K562 (cell line): Measurements from ENCODE around the gene PARK7. TPM values are rescaled to one million over a fixed set of nuclear protein-coding genes. Genes with fewer than 3 reads are reported as not detected.

Source experiments
- ATAC-seq: fragments of 200-7000 bp; cut with Tn5 transposase; 3 replicates; pipeline ENCODE4 v1.9.1; 2020; ENCODE audit warnings: moderate library complexity
- BruUV-seq: library from RNA; stranded (reverse); fragments of 400-500 nt; replicated peaks from 2 replicates; lab custom pipeline; 2021; lab: Mats Ljungman, UMichigan
- CTCF ChIA-PET: fragments of 300-600 bp; formaldehyde crosslinking; extraction: SDS; loops from one replicate; lab custom pipeline; 2021; ENCODE audit warnings: low intra/inter-chr PET ratio; lab: Yijun Ruan, JAX
- POLR2A ChIA-PET: fragments of 300-600, 350-650 bp; sonication (Branson Sonifier 250); formaldehyde crosslinking; extraction: SDS; loops from one replicate; lab custom pipeline; 2021; ENCODE audit warnings: antibody characterized with exemption, inconsistent platforms; lab: Yijun Ruan, JAX
- DNase-seq, 4 experiments: peaks; one replicate each; pipeline versions ENCODE4 v3.0.0 to v3.0.0-alpha.2; 2011 to 2018; ENCODE audit warnings: low spot score in 3 of 4, mixed read lengths in 3 of 4; ENCODE audit errors: extremely low read depth in 1 of 4
- FAIRE-seq: peaks from 2 replicates; lab custom pipeline; 2011; peaks lifted over from hg19 to GRCh38; lab: Jason Lieb, UNC
- H2AFZ ChIP-seq: 2 replicates; pipeline ENCODE4 v1.6.0; 2011; ENCODE audit warnings: low read depth, low read length, control low read depth, inconsistent platforms
- H3K27ac ChIP-seq: fragments of 200-600 bp; 3 replicates; pipeline ENCODE4 v1.8.0; 2011; ENCODE audit warnings: low read depth, mild to moderate bottlenecking, control low read depth, inconsistent platforms, low read length, moderate library complexity, mixed read lengths; ENCODE audit errors: extremely low read depth
- H3K27me3 ChIP-seq, 2 experiments: fragments of 300-600 bp in 1 of 2; 2 replicates in 1 of 2; 3 replicates in 1 of 2; pipeline versions ENCODE4 v1.6.0 to v1.8.0; 2011; ENCODE audit warnings: inconsistent platforms in 2 of 2, low read length in 2 of 2, mild to moderate bottlenecking in 1 of 2, mixed read lengths in 1 of 2, moderate library complexity in 1 of 2; ENCODE audit not compliant: control insufficient read depth in 2 of 2, insufficient read depth in 2 of 2
- H3K36me3 ChIP-seq: fragments of 300-600 bp; 3 replicates; pipeline ENCODE4 v1.8.0; 2011; ENCODE audit warnings: mild to moderate bottlenecking, low read length, inconsistent platforms; ENCODE audit not compliant: control insufficient read depth, insufficient read depth
- H3K4me1 ChIP-seq, 2 experiments: fragments of 200-600 bp in 1 of 2; replicated peaks in 1 of 2; 2 replicates in 1 of 2; 3 replicates in 1 of 2; pipeline versions ENCODE4 v1.5.1 to v1.8.0; 2011; ENCODE audit warnings: inconsistent platforms in 2 of 2, low read length in 2 of 2, mild to moderate bottlenecking in 1 of 2, mixed read lengths in 1 of 2, moderate library complexity in 1 of 2; ENCODE audit not compliant: control insufficient read depth in 2 of 2, insufficient read depth in 2 of 2
- H3K4me2 ChIP-seq: 2 replicates; pipeline ENCODE4 v1.6.1; 2011; ENCODE audit warnings: low read length, control low read depth, inconsistent platforms, mixed read lengths; ENCODE audit not compliant: insufficient read depth
- H3K4me3 ChIP-seq: fragments of 200-600 bp; sonication (generic), shearing (Covaris generic); 2 replicates; pipeline ENCODE4 v1.5.1; 2016; ENCODE audit warnings: control low read depth, inconsistent platforms
- H3K79me2 ChIP-seq: fragments of 200-600 bp; 3 replicates; pipeline ENCODE4 v1.8.0; 2011; ENCODE audit warnings: low read length, inconsistent platforms; ENCODE audit not compliant: control insufficient read depth, insufficient read depth
- H3K9ac ChIP-seq, 2 experiments: 2 replicates each; pipeline versions ENCODE4 v1.6.0 to v1.6.1; 2011; ENCODE audit warnings: low read depth in 2 of 2, low read length in 2 of 2, control low read depth in 1 of 2, inconsistent platforms in 1 of 2, mild to moderate bottlenecking in 1 of 2, mixed read lengths in 1 of 2; ENCODE audit not compliant: insufficient read depth in 1 of 2
- H3K9me1 ChIP-seq: one replicate; pipeline ENCODE4 v1.6.0; 2011; ENCODE audit warnings: inconsistent platforms, mild to moderate bottlenecking, low read length, moderate library complexity; ENCODE audit not compliant: control insufficient read depth, insufficient read depth
- H3K9me3 ChIP-seq: replicated peaks from 2 replicates; pipeline ENCODE4 v1.5.1; 2011; ENCODE audit warnings: low read depth, low read length, inconsistent platforms; ENCODE audit not compliant: control insufficient read depth, insufficient read depth
- H4K20me1 ChIP-seq: replicated peaks from 2 replicates; pipeline ENCODE4 v1.6.1; 2011; ENCODE audit warnings: low read length, inconsistent platforms, mixed read lengths; ENCODE audit not compliant: control insufficient read depth, insufficient read depth
- CBFA2T2 ChIP-seq: fragments of 450-650 bp; conservative IDR thresholded peaks from 2 replicates; pipeline ENCODE4 v1.6.1; 2017; ENCODE audit warnings: mild to moderate bottlenecking
- ZBTB9 ChIP-seq: fragments of 450-650 bp; formaldehyde crosslinking; IDR thresholded peaks from 2 replicates; pipeline ENCODE4 v1.4.0; 2020; ENCODE audit warnings: mild to moderate bottlenecking, moderate library complexity
- ZC3H11A ChIP-seq: IDR thresholded peaks from 2 replicates; pipeline ENCODE4 v1.6.1; 2012; ENCODE audit warnings: low read depth, low read length, improper control_type of control experiment
- ZFP36 ChIP-seq: fragments of 150-350 bp; IDR thresholded peaks from 2 replicates; pipeline ENCODE4 v1.6.1; 2018; ENCODE audit warnings: low read length, low read depth; ENCODE audit not compliant: partially characterized antibody
- ZNF197 ChIP-seq: fragments of 200-800 bp; sonication (Bioruptor generic); IDR thresholded peaks from 2 replicates; pipeline ENCODE4 v1.6.1; 2016; ENCODE audit warnings: low read depth, missing genetic modification characterization, missing compliant biosample characterization
- ZSCAN29 ChIP-seq: fragments of 450-650 bp; IDR thresholded peaks from 2 replicates; pipeline ENCODE4 v1.6.1; 2017
- WGBS: fragments of 100-300 bp; shearing (Covaris generic); methylation state at CpG from one replicate; pipeline ENCODE4 v1.1.6; 2016; ENCODE audit warnings: low coverage, mixed read lengths; ENCODE audit not compliant: insufficient coverage; ENCODE audit errors: missing lambda C conversion rate; 5-methylcytosine and 5-hydroxymethylcytosine counted together
- in situ Hi-C: fragments of 300-500 bp; cut with MboI; formaldehyde crosslinking; loops from 4 replicates; pipeline ENCODE4 v1.15.0; 2018; ENCODE audit warnings: inconsistent platforms, mixed read lengths
- intact Hi-C: fragments of 100-400 bp; cut with micrococcal nuclease; formaldehyde crosslinking; loops from 2 replicates; pipeline ENCODE4 v1.14.2; 2022
- polyA plus RNA-seq, 8 experiments: library from polyadenylated mRNA; depleted of rRNA in 4 of 8; stranded (reverse) in 5 of 8; unstranded in 3 of 8; fragments of >200 nt; fragmentation: Nextera tagmentation in 2 of 8; fragmentation: Illumina TruSeq in 1 of 8; extraction: Ambion mirVana in 2 of 8; extraction: Trizol in 1 of 8; gene quantifications; 2 replicates each; pipeline versions ENCODE4 v1.2.1 to v1.2.3, GENCODE V29; 2011 to 2014; ENCODE audit warnings: inconsistent platforms in 1 of 8, missing spikeins in 1 of 8
- total RNA-seq, 7 experiments: library from RNA; depleted of rRNA in 6 of 7; stranded (reverse); fragments of >200 nt in 6 of 7; fragmentation: Illumina TruSeq in 2 of 7; extraction: Trizol in 2 of 7; gene quantifications; 2 replicates each; pipeline versions ENCODE4 v1.2.1 to v1.2.3, GENCODE V29; 2011 to 2021; ENCODE audit warnings: low replicate concordance in 1 of 7

The PARK7 gene
- total and polyA plus RNA-seq, 9 of the 15 experiments (the other 6 are each of a cell fraction or from before 2014, with no cell fraction given) = 374 to 1,298 (median 484) TPM

GRCh38 chr1:8003438-8004112, 42.1 kb downstream of the PARK7 start:
- Histone ChIP-seq H3K4me1 (peaks cover 22 to 42% of the 10 kb centered on the region in 2 experiments), H3K36me3 (peaks cover 2% of the 10 kb centered on the region; the same call in 1 of the 3 replicates), H3K79me2 (no peaks in the 10 kb centered on the region), H3K27me3 (no peaks in the 10 kb centered on the region), H3K9ac (peak overlapping the region in 1 of 2 experiments; percentile 3; a peak in 1 of 4 replicates), H3K4me2 (no peak overlapping the region), H2AFZ (peak overlapping the region; percentile 56; the same call in 1 of the 2 replicates), H4K20me1 (no peaks in the 10 kb centered on the region; the same call in 1 of the 2 replicates), H3K27ac (no peak overlapping the region), H3K9me3 (no peaks in the 10 kb centered on the region), H3K4me3 (no peak overlapping the region), H3K9me1 (no peaks in the 10 kb centered on the region)
- ATAC-seq = no peak
- intact Hi-C loops = no loop called here
- WGBS = 66% methylated on average over 6 of the region's 6 CpGs
- no peak for FAIRE-seq
- in situ Hi-C loops = no loop called here
- no peak for TF ChIP-seq ZBTB9 (CRISPR knock-in tag)
- no peak for TF ChIP-seq ZFP36
- TF ChIP-seq ZNF197 (CRISPR knock-in tag) = no peak
- no peak for TF ChIP-seq ZSCAN29
- no peak for TF ChIP-seq ZC3H11A
- TF ChIP-seq CBFA2T2 = no peak
- POLR2A ChIA-PET = no interaction called here
- CTCF ChIA-PET = interaction anchor here (0.6 kb wide), 1 partner anchor 96 kb away, joined by 4 read pairs; no protein-coding TSS in a partner anchor
- no TSS peak for BruUV-seq
- DNase-seq = no peak
